SU-DHL-6 (cell line): Measurements from ENCODE around the gene RNF121.

ENCODE experiments used
- H2AFZ ChIP-seq: fragments of 200-600 bp; sonication (generic); 2 replicates; pipeline ENCODE4 v1.6.1; 2014; ENCODE audit warnings: low read depth, mild to moderate bottlenecking, moderate library complexity, mixed read lengths, antibody characterized with exemption, low read length; ENCODE audit not compliant: severe bottlenecking
- H3F3A ChIP-seq: fragments of 200-600 bp; shearing (Covaris generic); 2 replicates; pipeline ENCODE4 v1.6.0; 2016; ENCODE audit warnings: antibody characterized with exemption, mild to moderate bottlenecking; ENCODE audit not compliant: insufficient read depth
- H3K27ac ChIP-seq: fragments of 200-600 bp; sonication (generic); 2 replicates; pipeline ENCODE4 v1.5.1; 2016; ENCODE audit warnings: low read depth, mild to moderate bottlenecking, low read length, moderate library complexity, mixed read lengths
- H3K27me3 ChIP-seq: fragments of 200-600 bp; sonication (generic), shearing (Covaris generic); 2 replicates; pipeline ENCODE4 v1.6.0; 2014; ENCODE audit warnings: mild to moderate bottlenecking, low read length
- H3K36me3 ChIP-seq: fragments of 200-600 bp; sonication (generic); 2 replicates; pipeline ENCODE4 v1.6.1; 2014; ENCODE audit warnings: mild to moderate bottlenecking, low read length, mixed read lengths
- H3K4me2 ChIP-seq: fragments of 300-600, 200-600 bp; shearing (Covaris generic), sonication (generic); 2 replicates; pipeline ENCODE4 v1.6.0; 2014; ENCODE audit warnings: low read length, low read depth, mild to moderate bottlenecking; ENCODE audit not compliant: poor library complexity, severe bottlenecking
- H3K4me3 ChIP-seq: fragments of 200-600 bp; sonication (generic); 2 replicates; pipeline ENCODE4 v1.5.1; 2014; ENCODE audit warnings: antibody characterized with exemption, low read length, mild to moderate bottlenecking, mixed read lengths; ENCODE audit not compliant: insufficient read depth, poor library complexity, severe bottlenecking
- H3K79me2 ChIP-seq: fragments of 200-600 bp; sonication (generic); 2 replicates; pipeline ENCODE4 v1.6.1; 2014; ENCODE audit warnings: mild to moderate bottlenecking, low read length, moderate library complexity; ENCODE audit not compliant: insufficient read depth
- H3K9ac ChIP-seq: fragments of 200-600 bp; sonication (generic); 2 replicates; pipeline ENCODE4 v1.7.0; 2014; ENCODE audit warnings: mild to moderate bottlenecking, low read length
- H3K9me2 ChIP-seq: fragments of 200-600 bp; sonication (generic); replicated peaks from 2 replicates; pipeline ENCODE4 v1.6.1; 2014; ENCODE audit warnings: low read length; ENCODE audit not compliant: insufficient read depth
- H3K9me3 ChIP-seq: fragments of 200-600 bp; sonication (generic); 2 replicates; pipeline ENCODE4 v1.6.1; 2014; ENCODE audit warnings: low read length, mixed read lengths; ENCODE audit not compliant: insufficient read depth
- H4K20me1 ChIP-seq: fragments of 200-600 bp; sonication (generic); 2 replicates; pipeline ENCODE4 v1.6.1; 2014; ENCODE audit warnings: low read depth, mild to moderate bottlenecking, antibody characterized with exemption, low read length, moderate library complexity, mixed read lengths
- CTCF ChIP-seq: fragments of 200-600 bp; sonication (generic); IDR thresholded peaks from one replicate; pipeline ENCODE4 v1.5.1; 2017; ENCODE audit warnings: antibody characterized with exemption, mild to moderate bottlenecking, low read length, moderate library complexity; ENCODE audit not compliant: insufficient read depth, poor library complexity, severe bottlenecking
- EZH2phosphoT487 ChIP-seq: fragments of 200-600 bp; sonication (generic), shearing (Covaris generic); conservative IDR thresholded peaks from 2 replicates; pipeline ENCODE4 v1.6.1; 2018; ENCODE audit warnings: mild to moderate bottlenecking, antibody characterized with exemption, low read length, moderate library complexity, mixed read lengths

The RNF121 gene

GRCh38 chr11:72010529-72011233 lies 81.8 kb downstream of the RNF121 start:
- Histone ChIP-seq H3K36me3 (peaks cover 8% of the 10 kb centered on the region; the same call in 1 of the 2 replicates), H4K20me1 (no peaks in the 10 kb centered on the region), H3K9me2 (no peaks in the 10 kb centered on the region), H3K9me3 (no peaks in the 10 kb centered on the region), H2AFZ (no peak overlapping the region), H3K79me2 (no peaks in the 10 kb centered on the region), H3K27ac (no peak overlapping the region), H3K27me3 (no peaks in the 10 kb centered on the region), H3F3A (no peaks in the 10 kb centered on the region), H3K4me2 (no peak overlapping the region), H3K4me3 (no peak overlapping the region), H3K9ac (no peak overlapping the region)
- no peak for TF ChIP-seq CTCF

GRCh38 chr11:72012091-72012630 lies 83.3 kb downstream of the RNF121 start:
- H3K9ac ChIP-seq: no peak overlapping the region

GRCh38 chr11:72012897-72013721 lies 84.3 kb downstream of the RNF121 start:
- no peak overlapping the region for H3K9ac ChIP-seq
- no peak overlapping the region for H3K27ac ChIP-seq
- no peaks in the 10 kb centered on the region for H3K79me2 ChIP-seq
- H3K36me3 ChIP-seq: peaks cover 5% of the 10 kb centered on the region; the same call in 1 of the 2 replicates
- no peaks in the 10 kb centered on the region for H3K9me3 ChIP-seq
- H3K4me2 ChIP-seq: no peak overlapping the region
- no peaks in the 10 kb centered on the region for H3K27me3 ChIP-seq
- no peak overlapping the region for H2AFZ ChIP-seq
- no peaks in the 10 kb centered on the region for H3F3A ChIP-seq
- H3K9me2 ChIP-seq: no peaks in the 10 kb centered on the region
- TF ChIP-seq CTCF (no peak), EZH2phosphoT487 (no peak)
- no peaks in the 10 kb centered on the region for H4K20me1 ChIP-seq
- H3K4me3 ChIP-seq: no peak overlapping the region

More at GRCh38 chr11:72012091-72012630, 83.3 kb downstream of the RNF121 start:
- no peak for TF ChIP-seq EZH2phosphoT487
- TF ChIP-seq CTCF: no peak
- Histone ChIP-seq H3K36me3 (peaks cover 8% of the 10 kb centered on the region; the same call in 1 of the 2 replicates), H2AFZ (no peak overlapping the region), H3F3A (no peaks in the 10 kb centered on the region), H3K79me2 (no peaks in the 10 kb centered on the region), H4K20me1 (no peaks in the 10 kb centered on the region), H3K4me2 (no peak overlapping the region), H3K27me3 (no peaks in the 10 kb centered on the region), H3K9me3 (no peaks in the 10 kb centered on the region), H3K27ac (no peak overlapping the region), H3K4me3 (no peak overlapping the region), H3K9me2 (no peaks in the 10 kb centered on the region)
